Activated T-cell treated with anti-CD3 and anti-CD28 coated beads, Interleukin-2, amount 50 U/mL, for 48 hours (primary cell): Measurements from ENCODE around the gene DAPK2.
"Not testable (repeated sequence)": the region's sequence is repeated elsewhere in the genome, so short reads cannot be mapped to it uniquely, and the experiment has no call there.

Source experiments
- DNase-seq, 2 experiments: peaks; one replicate each; pipeline ENCODE4 v3.0.0-alpha.2; 2020

DAPK2 gene

GRCh38 chr15:63970621-63971426 lies 75.5 kb downstream of the DAPK2 start:
- peak; percentile 41 to 56 for DNase-seq

- DNase-seq, result no peak
These were observed 76.4 kb downstream of the DAPK2 start for GRCh38 chr15:63969652-63970421.

- no peak for DNase-seq
These were observed 77.6 kb downstream of the DAPK2 start for GRCh38 chr15:63968700-63969099.

DNA sequence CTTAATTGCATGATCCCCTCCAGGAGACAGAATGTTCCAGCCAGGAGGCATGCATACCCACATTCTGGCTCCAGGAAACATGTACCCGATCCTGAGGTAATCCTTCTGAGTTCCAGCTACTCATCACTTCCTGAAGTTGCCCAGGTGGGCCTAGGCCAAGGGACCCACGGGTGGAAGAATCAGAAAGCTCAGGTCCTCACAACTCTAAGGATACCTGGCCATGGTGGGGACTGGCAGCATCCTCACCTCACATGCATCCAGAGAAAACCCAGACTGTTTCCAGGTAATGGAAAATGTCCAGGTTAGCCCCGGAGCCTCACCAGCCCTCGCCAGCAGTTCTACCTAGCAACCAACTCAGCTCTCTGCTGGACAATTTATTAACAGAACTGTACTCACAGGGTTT lies 78.2 kb downstream of the DAPK2 start:
- no peak for DNase-seq

DNA sequence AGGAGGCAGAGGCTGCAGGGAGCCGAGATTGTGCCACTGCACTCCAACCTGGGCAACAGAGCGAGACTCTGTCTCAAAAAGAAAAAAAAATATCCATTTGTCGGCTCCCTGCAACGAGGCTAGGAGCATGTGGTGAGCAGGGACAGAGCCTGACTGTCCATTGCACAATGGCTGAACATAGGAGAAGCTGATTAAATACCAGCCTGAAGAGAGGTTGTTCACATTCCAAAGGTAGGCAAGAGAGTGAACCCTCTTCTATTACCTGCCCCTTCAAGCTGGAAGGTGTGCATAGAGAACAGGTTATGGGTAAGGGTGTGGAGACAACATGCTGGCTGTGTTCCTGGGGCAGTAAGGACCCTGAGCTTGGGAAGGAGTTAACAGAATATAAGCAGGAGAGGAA lies 78.7 kb downstream of the DAPK2 start:
- DNase-seq, result no peak

DNA sequence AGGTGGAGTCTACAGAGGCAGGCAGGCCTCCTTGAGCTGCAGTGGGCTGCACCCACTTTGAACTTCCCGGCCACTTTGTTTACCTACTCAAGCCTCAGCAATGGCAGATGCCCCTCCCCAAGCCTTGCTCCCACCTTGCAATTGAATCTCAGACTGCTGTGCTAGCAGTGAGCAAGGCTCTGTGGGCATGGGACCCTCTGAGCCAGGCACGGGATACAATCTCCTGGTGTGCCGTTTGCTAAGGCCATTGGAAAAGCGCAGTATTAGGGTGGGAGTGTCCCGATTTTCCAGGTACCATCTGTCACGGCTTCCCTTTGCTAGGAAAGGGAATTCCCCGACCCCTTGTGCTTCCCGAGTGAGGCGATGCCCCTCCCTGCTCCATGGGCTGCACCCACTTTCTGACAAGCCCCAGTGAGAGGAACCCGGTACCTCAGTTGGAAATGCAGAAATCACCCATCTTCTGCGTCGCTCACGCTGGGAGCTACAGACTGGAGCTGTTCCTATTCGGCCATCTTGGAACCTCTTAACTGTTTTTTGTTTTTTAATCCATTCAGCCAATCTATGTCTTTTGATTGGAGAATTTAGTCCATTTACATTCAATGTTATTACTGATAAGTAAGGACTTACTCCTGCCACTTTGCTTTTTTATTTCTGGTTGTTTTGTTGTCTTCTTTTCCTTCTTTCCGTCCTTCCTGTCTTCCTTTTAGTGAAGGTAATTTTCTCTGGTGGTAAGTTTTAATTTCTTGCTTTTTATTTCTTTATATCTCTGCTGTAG lies 83.2 kb downstream of the DAPK2 start:
- DNase-seq, result not testable (repeated sequence)

- DNase-seq, result no peak
These were observed 92.8 kb downstream of the DAPK2 start for GRCh38 chr15:63953524-63953923.

GRCh38 chr15:63950911-63951481 lies 95.3 kb downstream of the DAPK2 start:
- DNase-seq, result no peak

DNA sequence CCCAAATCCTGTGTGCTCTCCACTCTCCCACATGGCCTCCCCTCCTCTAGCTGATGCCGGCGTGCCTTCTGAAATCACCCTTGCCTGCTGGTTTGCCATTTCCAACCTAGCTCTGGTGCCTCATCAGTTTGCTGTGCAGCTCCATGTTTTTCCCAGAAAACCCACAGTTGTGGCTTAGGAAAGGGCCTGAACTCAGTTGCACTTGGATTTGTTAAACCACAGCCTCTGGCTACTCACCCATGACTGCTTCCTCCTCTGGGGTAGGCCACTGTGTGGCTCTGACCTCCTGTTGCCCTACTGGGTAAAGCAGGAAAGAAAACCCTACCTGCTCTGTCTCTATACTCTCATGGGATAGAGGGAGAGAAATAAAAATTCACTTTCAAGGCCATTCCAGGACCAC lies 97.3 kb downstream of the DAPK2 start:
- DNase-seq, result no peak

DNA sequence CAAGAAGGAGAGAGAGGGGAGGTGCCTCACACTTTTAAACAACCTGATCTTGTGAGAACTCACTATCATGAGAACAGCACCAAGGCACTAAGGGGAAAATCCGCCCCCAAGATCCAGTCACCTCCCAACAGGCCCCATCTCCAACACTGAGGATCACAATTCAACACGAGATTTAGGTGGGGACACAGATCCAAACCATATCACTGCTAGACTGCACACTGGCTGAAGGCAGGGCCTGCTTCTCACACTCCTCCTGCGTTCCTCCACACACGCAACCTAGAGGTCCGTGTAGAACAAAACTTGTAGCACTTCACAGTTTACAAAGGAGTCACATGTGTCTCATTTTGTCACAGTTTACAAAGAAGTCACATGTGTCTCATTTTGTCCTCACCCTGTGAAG lies 97.8 kb downstream of the DAPK2 start:
- DNase-seq, result peak; percentile 5 to 7

DNA sequence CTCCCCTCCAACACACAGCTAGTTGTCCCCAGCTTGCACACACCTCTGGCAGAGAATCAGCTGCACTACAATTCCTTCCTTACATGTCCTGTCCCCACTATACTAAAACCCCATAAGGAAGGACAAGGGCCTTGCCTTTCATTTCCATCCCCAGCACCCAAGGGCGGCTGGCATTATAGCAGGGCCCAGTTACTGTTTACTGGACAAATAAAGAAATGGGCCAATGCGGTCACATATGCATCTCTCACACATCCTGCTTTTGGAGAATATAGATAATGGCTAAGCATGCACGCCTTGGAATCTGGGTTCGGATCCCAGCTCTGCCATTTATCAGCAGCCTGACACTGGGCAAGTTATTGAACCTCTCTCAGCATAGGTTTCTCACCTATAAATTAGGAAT lies 99.1 kb downstream of the DAPK2 start:
- DNase-seq, result peak in 1 of 2 experiments; percentile 7

GRCh38 chr15:63946524-63947065 lies 99.7 kb downstream of the DAPK2 start:
- peak in 1 of 2 experiments; percentile 13 for DNase-seq

GRCh38 chr15:63945838-63946298 lies 100.4 kb downstream of the DAPK2 start:
- DNase-seq, result peak in 1 of 2 experiments; percentile 18

DNA sequence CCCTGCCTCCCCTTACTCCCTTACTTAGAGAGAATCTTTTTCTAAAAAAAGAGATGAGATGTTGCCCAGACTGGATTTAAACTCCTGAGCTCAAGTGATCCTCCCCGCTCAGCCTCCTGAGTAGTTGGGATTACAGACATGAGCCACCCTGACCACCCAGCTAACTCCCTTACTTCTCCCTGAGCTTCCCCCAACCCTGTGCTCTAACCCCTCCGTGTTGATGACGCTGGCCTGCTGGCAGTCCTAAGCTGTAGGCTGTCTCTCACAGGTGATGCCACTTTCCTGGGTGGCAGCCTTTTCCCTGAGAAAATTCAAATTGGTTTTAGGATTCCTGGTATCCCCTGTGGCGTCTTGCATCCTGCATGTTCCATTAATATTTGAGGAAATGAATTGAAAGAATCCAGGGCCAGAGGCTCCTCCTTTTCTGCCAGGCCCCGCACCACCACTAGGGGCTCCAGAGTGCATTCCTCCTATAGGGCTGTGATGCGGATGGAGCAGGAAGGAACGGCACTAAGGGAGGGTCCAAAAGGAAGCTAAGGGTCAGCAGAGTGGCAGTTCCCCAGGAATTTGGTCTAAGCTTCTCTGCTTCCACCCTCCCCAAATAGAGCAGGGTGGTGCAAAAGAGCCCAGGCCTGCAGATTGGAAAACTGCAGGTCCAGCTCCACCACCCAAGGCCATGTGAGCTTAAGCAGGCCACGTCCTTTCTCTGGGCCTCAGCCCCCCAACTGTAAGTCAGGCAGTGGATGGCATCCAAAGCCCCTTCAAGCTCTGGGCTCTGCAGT lies 101.1 kb downstream of the DAPK2 start:
- DNase-seq, result peak; percentile 81 to 86

- no peak for DNase-seq
These were observed 101.7 kb downstream of the DAPK2 start for GRCh38 chr15:63944681-63944955.

DNA sequence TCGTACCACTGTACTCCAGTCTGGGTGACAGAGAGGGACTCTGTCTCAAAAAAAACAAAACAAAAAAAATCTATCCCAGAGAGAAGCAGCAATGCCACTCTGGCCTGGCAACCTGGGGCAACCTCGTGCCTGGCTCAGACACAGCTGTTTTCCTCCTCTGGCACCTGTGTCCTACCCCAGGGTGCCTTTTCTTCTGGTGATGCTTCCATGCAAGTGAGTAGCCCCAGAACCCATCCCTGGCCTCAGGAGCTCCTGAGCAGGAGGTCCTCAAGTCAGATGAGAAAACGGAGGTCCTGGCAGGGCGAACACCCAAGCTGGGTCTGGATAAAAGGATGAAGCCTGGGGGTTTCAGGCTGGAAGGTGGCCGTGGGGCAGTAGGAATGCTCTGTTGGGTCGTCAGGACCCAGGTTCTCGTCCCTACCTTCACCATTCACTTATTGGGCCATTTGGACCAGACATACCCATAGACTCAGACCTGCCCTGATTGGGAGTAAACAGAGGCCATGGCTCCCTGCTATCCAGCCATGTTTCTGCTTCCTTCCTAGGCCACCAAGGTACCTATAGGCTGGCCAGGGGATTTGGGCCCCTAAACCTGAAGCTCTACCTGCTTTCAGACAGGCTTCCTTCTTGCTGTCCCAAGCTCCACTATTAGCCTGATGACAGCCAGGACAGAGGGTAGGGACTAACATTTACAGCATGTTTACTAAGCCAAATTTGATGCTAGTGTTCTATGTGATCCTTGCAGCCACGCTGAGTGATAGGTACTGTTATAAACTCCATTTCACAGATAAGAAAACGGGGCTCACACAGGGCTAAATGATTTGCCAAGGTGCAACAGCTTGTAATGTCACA lies 102.2 kb downstream of the DAPK2 start:
- peak in 1 of 2 experiments; percentile 13 for DNase-seq

GRCh38 chr15:63942486-63943365 lies 103.6 kb downstream of the DAPK2 start:
- DNase-seq, result peak in 1 of 2 experiments; percentile 13

DNA sequence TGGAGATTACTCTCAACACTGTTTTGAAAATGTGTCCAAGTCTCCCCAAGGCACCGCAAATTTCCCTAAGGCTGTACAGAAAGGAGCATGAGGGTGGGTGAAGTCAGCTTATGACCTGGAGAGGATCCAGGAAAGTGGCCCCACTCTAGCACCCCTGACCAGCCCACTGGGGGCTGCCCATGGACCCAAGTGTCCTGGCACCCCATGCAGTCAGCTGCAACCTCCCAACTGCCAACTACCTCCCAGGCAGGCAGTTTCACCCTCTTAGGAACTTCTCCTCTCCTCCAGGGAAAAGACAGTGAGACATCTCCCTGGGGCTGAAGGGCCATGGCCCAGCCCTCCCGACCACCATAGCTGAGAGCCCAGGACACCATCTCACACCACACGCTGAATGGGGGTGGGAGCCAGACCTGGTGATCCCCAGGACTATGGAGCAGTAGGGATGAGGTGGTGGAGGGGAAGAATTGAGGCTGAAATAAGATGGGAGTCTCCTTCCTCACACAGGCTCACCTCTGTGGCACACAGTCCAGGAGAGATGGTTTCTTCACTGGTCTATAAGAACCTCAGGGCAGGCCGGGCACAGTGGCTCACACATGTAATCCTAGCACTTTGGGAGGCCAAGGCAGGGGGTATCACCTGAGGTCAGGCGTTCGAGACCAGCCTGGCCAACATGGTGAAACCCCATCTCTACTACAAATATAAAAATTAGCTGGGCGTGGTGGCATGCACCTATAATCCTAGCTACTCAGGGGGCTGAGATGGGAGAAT lies 104.4 kb downstream of the DAPK2 start:
- DNase-seq, result peak in 1 of 2 experiments; percentile 8
